ENCODE measurements around the gene STAG3. TPM values are rescaled to one million over a fixed set of nuclear protein-coding genes. Genes with fewer than 3 reads are reported as not detected.

The STAG3 gene
- total RNA-seq, 1 experiment from 2014 or later = 3.1 TPM

- no CpG with 5 or more reads among the region's 5 CpGs for WGBS (ENCODE audit: extremely low coverage, insufficient read length, low lambda C conversion rate)
- Histone ChIP-seq H2AK5ac (ENCODE audit: insufficient read length, low read length) (no peak overlapping the region), H2BK120ac (ENCODE audit: low read depth, low read length, poor library complexity, severe bottlenecking) (no peak overlapping the region), H2AFZ (ENCODE audit: low read length) (no peak overlapping the region), H2BK15ac (ENCODE audit: low read depth, low read length) (no peak overlapping the region), H3K9me3 (ENCODE audit: control insufficient read depth, low read depth, low read length) (no peaks in the 10 kb centered on the region), H2BK12ac (ENCODE audit: insufficient read length, low read depth, low read length) (no peak overlapping the region), H4K8ac (replicated peaks; ENCODE audit: insufficient read length, low read depth, low read length) (no peak overlapping the region), H3K18ac (ENCODE audit: insufficient read length, low read depth, low read length) (no peak overlapping the region), H3K4me2 (ENCODE audit: insufficient read depth, insufficient read length, low read length) (no peak overlapping the region), H4K5ac (ENCODE audit: insufficient read length, low read depth, low read length) (no peak overlapping the region), H4K91ac (ENCODE audit: insufficient read length, low read depth, low read length) (no peak overlapping the region), H2BK5ac (ENCODE audit: insufficient read length, low read length) (no peak overlapping the region), H3K27me3 (ENCODE audit: insufficient read depth, low read length) (no peaks in the 10 kb centered on the region; the same call in 1 of the 2 replicates), H3K56ac (ENCODE audit: insufficient read length, low read depth, low read length) (no peak overlapping the region), H3K4ac (ENCODE audit: low read depth, low read length) (no peak overlapping the region), H3K79me1 (ENCODE audit: insufficient read depth, low read depth, low read length, poor library complexity, severe bottlenecking) (no peaks in the 10 kb centered on the region), H3K9ac (ENCODE audit: extremely low read depth, insufficient read length, low read length) (no peak overlapping the region), H2BK20ac (ENCODE audit: low read depth, low read length, poor library complexity, severe bottlenecking) (no peak overlapping the region), H3K27ac (ENCODE audit: insufficient read length, low read depth, low read length) (no peak overlapping the region), H3T11ph (ENCODE audit: low read length) (no peak overlapping the region), H3K23me2 (ENCODE audit: insufficient read length, low read depth, low read length, poor library complexity, severe bottlenecking) (peaks cover 12% of the 10 kb centered on the region), H3K79me2 (ENCODE audit: insufficient read depth, low read length) (no peaks in the 10 kb centered on the region), H3K14ac (ENCODE audit: insufficient read depth, low read length) (no peak overlapping the region), H4K20me1 (ENCODE audit: control insufficient read depth, insufficient read depth, insufficient read length) (no peaks in the 10 kb centered on the region), H3K23ac (ENCODE audit: insufficient read length, low read depth, low read length) (no peak overlapping the region), H3K4me1 (ENCODE audit: insufficient read depth, low read length) (peaks cover 7% of the 10 kb centered on the region)
- Mint-ChIP-seq H3K36me3 (ENCODE audit: insufficient read depth in 1 of 3, low read depth in 3 of 3) (no peaks in the 10 kb centered on the region; a peak in 1 of 7 replicates), H3K27me3 (ENCODE audit: low read depth) (peaks cover 24% of the 10 kb centered on the region), H3K4me1 (peaks cover 30 to 39% of the 10 kb centered on the region in 2 experiments), H3K4me3 (no peak overlapping the region), H3K9me3 (no peaks in the 10 kb centered on the region; a peak in 1 of 5 replicates), H3K27ac (0 out of 7 replicates have a peak overlapping the region, but pooled peaks of 1 of the 3 experiments have one; percentile 27)
- no peak for DNase-seq
- TF ChIP-seq, protein P1, sequence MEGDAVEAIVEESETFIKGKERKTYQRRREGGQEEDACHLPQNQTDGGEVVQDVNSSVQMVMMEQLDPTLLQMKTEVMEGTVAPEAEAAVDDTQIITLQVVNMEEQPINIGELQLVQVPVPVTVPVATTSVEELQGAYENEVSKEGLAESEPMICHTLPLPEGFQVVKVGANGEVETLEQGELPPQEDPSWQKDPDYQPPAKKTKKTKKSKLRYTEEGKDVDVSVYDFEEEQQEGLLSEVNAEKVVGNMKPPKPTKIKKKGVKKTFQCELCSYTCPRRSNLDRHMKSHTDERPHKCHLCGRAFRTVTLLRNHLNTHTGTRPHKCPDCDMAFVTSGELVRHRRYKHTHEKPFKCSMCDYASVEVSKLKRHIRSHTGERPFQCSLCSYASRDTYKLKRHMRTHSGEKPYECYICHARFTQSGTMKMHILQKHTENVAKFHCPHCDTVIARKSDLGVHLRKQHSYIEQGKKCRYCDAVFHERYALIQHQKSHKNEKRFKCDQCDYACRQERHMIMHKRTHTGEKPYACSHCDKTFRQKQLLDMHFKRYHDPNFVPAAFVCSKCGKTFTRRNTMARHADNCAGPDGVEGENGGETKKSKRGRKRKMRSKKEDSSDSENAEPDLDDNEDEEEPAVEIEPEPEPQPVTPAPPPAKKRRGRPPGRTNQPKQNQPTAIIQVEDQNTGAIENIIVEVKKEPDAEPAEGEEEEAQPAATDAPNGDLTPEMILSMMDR (conservative IDR thresholded peaks at IDR 0.05) = no peak
These were observed 13.8 kb upstream of the STAG3 start for GRCh38 chr7:100163871-100164270.

Data from H9 (cell line).